Measurements from ENCODE around the gene C20orf173. TPM values are rescaled to one million over a fixed set of nuclear protein-coding genes. Genes with fewer than 3 reads are reported as not detected.

The C20orf173 gene
- total and polyA plus RNA-seq, 7 donors, result not detected

GRCh38 chr20:35503281-35503680 lies 26.2 kb downstream of the C20orf173 start:
- ATAC-seq, result no peak
- no peaks in the 10 kb centered on the region for H3K4me1 ChIP-seq
- no peak for TF ChIP-seq CTCF (IDR thresholded peaks at IDR 0.05)
- peaks cover 3 to 96% of the 10 kb centered on the region in 2 donors for H3K36me3 ChIP-seq (ENCODE audit: insufficient read depth in 1 of 2, low read depth in 1 of 2)
- WGBS, 3 donors, result 91 to 96% (median 94%) methylated on average over 10 of the region's 10 CpGs
- H3K9me3 ChIP-seq, result no peaks in the 10 kb centered on the region
- no peak overlapping the region for H3K27ac ChIP-seq
- DNase-seq, result no peak
- no peak overlapping the region for H3K4me3 ChIP-seq
- intact Hi-C loops (cut with DNase I), result no loop called here
- H3K27me3 ChIP-seq (ENCODE audit: insufficient read depth in 3 of 3, low read length in 2 of 3), result no peaks in the 10 kb centered on the region

DNA sequence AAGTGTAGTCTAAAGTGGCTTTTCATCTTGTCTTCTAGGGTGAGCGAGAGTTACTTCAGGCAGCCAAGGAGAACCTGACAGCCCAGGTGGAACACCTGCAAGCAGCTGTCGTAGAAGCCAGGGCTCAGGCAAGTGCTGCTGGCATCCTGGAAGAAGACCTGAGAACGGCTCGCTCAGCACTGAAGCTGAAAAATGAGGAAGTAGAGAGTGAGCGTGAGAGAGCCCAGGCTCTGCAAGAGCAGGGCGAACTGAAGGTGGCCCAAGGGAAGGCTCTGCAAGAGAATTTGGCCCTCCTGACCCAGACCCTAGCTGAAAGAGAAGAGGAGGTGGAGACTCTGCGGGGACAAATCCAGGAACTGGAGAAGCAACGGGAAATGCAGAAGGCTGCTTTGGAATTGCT lies 27.1 kb downstream of the C20orf173 start:
- H3K4me1 ChIP-seq, result peaks cover 3% of the 10 kb centered on the region
- H3K36me3 ChIP-seq (ENCODE audit: insufficient read depth in 1 of 2, low read depth in 1 of 2), result peaks cover 0 to 95% of the 10 kb centered on the region in 2 donors
- no peak overlapping the region for H3K4me3 ChIP-seq
- no peak for DNase-seq
- no peak for TF ChIP-seq CTCF (IDR thresholded peaks at IDR 0.05)
- intact Hi-C loops (cut with DNase I), result no loop called here
- WGBS, 3 donors, result 91 to 97% (median 94%) methylated on average over 8 of the region's 8 CpGs
- no peaks in the 10 kb centered on the region for H3K27me3 ChIP-seq (ENCODE audit: insufficient read depth in 3 of 3, low read length in 2 of 3)
- H3K9me3 ChIP-seq, result no peaks in the 10 kb centered on the region
- ATAC-seq, result no peak
- no peak overlapping the region for H3K27ac ChIP-seq

GRCh38 chr20:35499271-35499670 lies 30.2 kb downstream of the C20orf173 start:
- WGBS, 3 donors, result 87 to 100% (median 95%) methylated on average over 1 of the region's 1 CpG
- no peak overlapping the region for H3K27ac ChIP-seq
- intact Hi-C loops (cut with DNase I), result loop anchor here in 1 of 2 donors (5.0 kb wide), 1 partner anchor 37 kb away; no protein-coding TSS in a partner anchor
- H3K9me3 ChIP-seq, result no peaks in the 10 kb centered on the region
- H3K4me1 ChIP-seq, result peaks cover 30% of the 10 kb centered on the region
- DNase-seq, result no peak
- no peak overlapping the region for H3K4me3 ChIP-seq
- H3K27me3 ChIP-seq (ENCODE audit: insufficient read depth in 3 of 3, low read length in 2 of 3), result no peaks in the 10 kb centered on the region
- TF ChIP-seq CTCF (IDR thresholded peaks at IDR 0.05), result no peak
- no peak for ATAC-seq
- peaks cover 0 to 94% of the 10 kb centered on the region in 2 donors for H3K36me3 ChIP-seq (ENCODE audit: insufficient read depth in 1 of 2, low read depth in 1 of 2)

DNA sequence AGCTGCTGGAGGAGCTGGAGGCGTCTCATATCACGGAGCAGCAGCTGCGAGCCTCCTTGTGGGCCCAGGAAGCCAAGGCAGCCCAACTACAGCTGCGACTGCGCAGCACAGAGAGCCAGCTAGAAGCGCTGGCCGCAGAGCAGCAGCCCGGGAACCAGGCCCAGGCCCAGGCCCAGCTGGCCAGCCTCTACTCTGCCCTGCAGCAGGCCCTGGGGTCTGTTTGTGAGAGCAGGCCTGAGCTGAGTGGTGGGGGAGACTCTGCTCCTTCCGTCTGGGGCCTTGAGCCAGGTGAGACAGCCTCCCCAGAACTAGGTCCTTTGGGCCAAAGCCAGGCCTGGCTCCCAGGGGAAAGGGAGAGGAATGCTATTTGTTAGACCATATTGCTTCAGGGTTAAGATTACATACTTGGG lies 31.7 kb downstream of the C20orf173 start:
- DNase-seq, result peak; percentile 82 to 93
- ATAC-seq, result peak; percentile 97 to 98 (median 98)
- H3K36me3 ChIP-seq (ENCODE audit: insufficient read depth in 1 of 2, low read depth in 1 of 2), result peaks cover 0 to 94% of the 10 kb centered on the region in 2 donors
- peaks cover 30% of the 10 kb centered on the region for H3K4me1 ChIP-seq
- peak; percentile 38 for TF ChIP-seq CTCF (IDR thresholded peaks at IDR 0.05)
- peak overlapping the region; percentile 85 for H3K27ac ChIP-seq
- H3K27me3 ChIP-seq (ENCODE audit: insufficient read depth in 3 of 3, low read length in 2 of 3), result no peaks in the 10 kb centered on the region
- no peak overlapping the region for H3K4me3 ChIP-seq
- H3K9me3 ChIP-seq, result no peaks in the 10 kb centered on the region
- intact Hi-C loops (cut with DNase I), result loop anchor here in 1 of 2 donors (5.0 kb wide), 1 partner anchor 35 kb away; no protein-coding TSS in a partner anchor
- 21 to 38% (median 24%) methylated on average over 9 of the region's 9 CpGs for WGBS, 3 donors

DNA sequence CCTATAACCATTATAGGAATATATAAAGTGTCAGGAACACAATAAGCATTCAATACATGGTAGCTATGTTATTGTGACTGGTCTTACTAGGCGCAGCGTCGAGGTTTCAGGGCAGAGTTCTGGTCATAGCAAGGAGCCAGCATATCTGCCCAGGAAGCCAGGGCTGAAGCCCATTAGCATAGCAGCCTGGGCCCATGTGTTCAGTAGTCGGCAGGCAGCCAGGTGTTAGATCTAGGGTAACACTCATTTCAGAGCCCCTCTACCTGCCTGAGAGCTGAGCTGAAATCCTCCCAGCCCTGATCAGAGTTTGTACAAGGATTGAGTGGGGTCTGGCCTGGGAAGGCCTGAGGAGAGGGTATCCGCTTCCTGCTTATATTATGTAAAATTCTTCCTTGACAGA lies 32.1 kb downstream of the C20orf173 start:
- DNase-seq (no peak), ATAC-seq (peak; percentile 37 to 72 (median 55))
- TF ChIP-seq CTCF (IDR thresholded peaks at IDR 0.05), result no peak
- WGBS, 3 donors, result 34 to 52% (median 35%) methylated on average over 5 of the region's 5 CpGs
- no peaks in the 10 kb centered on the region for H3K9me3 ChIP-seq
- peak overlapping the region; percentile 6 for H3K4me3 ChIP-seq
- peaks cover 0 to 94% of the 10 kb centered on the region in 2 donors for H3K36me3 ChIP-seq (ENCODE audit: insufficient read depth in 1 of 2, low read depth in 1 of 2)
- H3K27ac ChIP-seq, result peak overlapping the region; percentile 85
- H3K4me1 ChIP-seq, result peaks cover 30% of the 10 kb centered on the region
- intact Hi-C loops (cut with DNase I), result loop anchor here in 1 of 2 donors (5.0 kb wide), 1 partner anchor 35 kb away; no protein-coding TSS in a partner anchor
- H3K27me3 ChIP-seq (ENCODE audit: insufficient read depth in 3 of 3, low read length in 2 of 3), result no peaks in the 10 kb centered on the region

All from psoas muscle (tissue), 8 donors.